CD4-positive, alpha-beta memory T cell (primary cell): ENCODE measurements around the gene ZNF512B. TPM values are rescaled to one million over a fixed set of nuclear protein-coding genes. Genes with fewer than 3 reads are reported as not detected.

Experiments
- CTCF ChIA-PET: fragments of 350-600 bp; sonication (Branson Sonifier 250); formaldehyde crosslinking; loops from one replicate; lab custom pipeline; 2021; ENCODE audit warnings: inconsistent platforms; ENCODE audit not compliant: partially characterized antibody; lab: Charles Lee
- POLR2A ChIA-PET: fragments of 350-600 bp; sonication (Branson Sonifier 250); formaldehyde crosslinking; loops from one replicate; lab custom pipeline; 2021; ENCODE audit not compliant: partially characterized antibody; lab: Charles Lee
- DNase-seq, 5 donors: peaks; one replicate each; pipeline versions ENCODE4 v3.0.0 to v3.0.0-alpha.2; 2020 to 2022; ENCODE audit warnings: mixed read lengths in 1 of 5
- H3K27ac ChIP-seq: one replicate; pipeline ENCODE4 v1.7.0; 2013; ENCODE audit warnings: low read depth, low read length
- H3K27me3 ChIP-seq: 2 replicates; pipeline ENCODE4 v1.7.0; 2013; ENCODE audit warnings: mild to moderate bottlenecking, low read length, moderate library complexity; ENCODE audit not compliant: insufficient read depth
- H3K36me3 ChIP-seq: 2 replicates; pipeline ENCODE4 v1.7.0; 2013; ENCODE audit warnings: mild to moderate bottlenecking, low read length, moderate library complexity; ENCODE audit not compliant: insufficient read depth
- H3K4me1 ChIP-seq: 2 replicates; pipeline ENCODE4 v1.7.0; 2013; ENCODE audit warnings: mild to moderate bottlenecking, low read length, moderate library complexity; ENCODE audit not compliant: insufficient read depth
- H3K4me3 ChIP-seq, 2 donors: one replicate each; pipeline ENCODE4 v1.7.0; 2013; ENCODE audit warnings: low read length in 2 of 2, mild to moderate bottlenecking in 1 of 2
- H3K9me3 ChIP-seq, 2 donors: one replicate each; pipeline ENCODE4 v1.7.0; 2013; ENCODE audit warnings: low read length in 2 of 2, control low read depth in 1 of 2; ENCODE audit not compliant: control insufficient read depth in 1 of 2
- H3K27ac Mint-ChIP-seq, 7 donors: one replicate each; pipeline ENCODE4 v1.8.0; 2020 to 2021; ENCODE audit warnings: mixed read lengths in 7 of 7, mild to moderate bottlenecking in 6 of 7, inconsistent platforms in 3 of 7, moderate library complexity in 3 of 7
- H3K27me3 Mint-ChIP-seq, 2 donors: one replicate each; pipeline ENCODE4 v1.8.0; 2020 to 2021; ENCODE audit warnings: mixed read lengths in 2 of 2
- H3K36me3 Mint-ChIP-seq, 2 donors: one replicate each; pipeline ENCODE4 v1.8.0; 2020 to 2021; ENCODE audit warnings: mixed read lengths in 2 of 2, inconsistent platforms in 1 of 2, mild to moderate bottlenecking in 1 of 2
- H3K4me1 Mint-ChIP-seq, 4 donors: one replicate each; pipeline ENCODE4 v1.8.0; 2020 to 2021; ENCODE audit warnings: mixed read lengths in 4 of 4, mild to moderate bottlenecking in 1 of 4
- H3K4me3 Mint-ChIP-seq, 8 donors: one replicate each; pipeline ENCODE4 v1.8.0; 2020 to 2021; ENCODE audit warnings: mixed read lengths in 8 of 8, mild to moderate bottlenecking in 7 of 8, moderate library complexity in 6 of 8, inconsistent platforms in 3 of 8
- H3K9me3 Mint-ChIP-seq, 8 donors: one replicate each; pipeline ENCODE4 v1.8.0; 2020 to 2021; ENCODE audit warnings: mixed read lengths in 8 of 8, mild to moderate bottlenecking in 5 of 8, inconsistent platforms in 3 of 8, moderate library complexity in 1 of 8
- intact Hi-C: fragments of 100-400 bp; cut with micrococcal nuclease; formaldehyde crosslinking; loops from one replicate; pipeline ENCODE4 v1.15.1; 2023
- polyA plus RNA-seq, 2 donors: library from polyadenylated mRNA; unstranded; fragments of 300-500 nt; fragmentation: Illumina TruSeq; gene quantifications; one replicate each; pipeline ENCODE4 v1.2.3, GENCODE V29; 2021
- total RNA-seq, 2 experiments: library from RNA; stranded (reverse); gene quantifications; one replicate each; pipeline ENCODE4 v1.2.3, GENCODE V29; 2021

Gene ZNF512B
- total and polyA plus RNA-seq, 4 experiments from 2014 or later: 0.20 to 22.0 (median 11.2) TPM

GRCh38 chr20:63951398-63952209 lies 18.1 kb downstream of the ZNF512B start:
- no peaks in the 10 kb centered on the region for H3K9me3 ChIP-seq
- POLR2A ChIA-PET: interaction anchor here (0.7 to 1.3 kb wide), 4 partner anchors 11 to 430 kb away, joined by 3 to 5 read pairs (median 4); partner anchors contain the start of genes PPDPF, PRPF6 and TPD52L2
- H3K4me1 ChIP-seq: peaks cover 60% of the 10 kb centered on the region
- no peaks in the 10 kb centered on the region for H3K27me3 ChIP-seq
- Mint-ChIP-seq H3K9me3 (peaks cover 0 to 2% (median 0%) of the 10 kb centered on the region in 8 donors), H3K4me1 (peaks cover 34 to 73% (median 52%) of the 10 kb centered on the region in 4 donors), H3K4me3 (no peak overlapping the region), H3K27me3 (no peaks in the 10 kb centered on the region), H3K27ac (peak overlapping the region in 3 of 7 donors; percentile 36 to 62 (median 46)), H3K36me3 (peaks cover 0 to 14% of the 10 kb centered on the region in 2 donors)
- DNase-seq: peak in 1 of 5 donors; percentile 30
- intact Hi-C loops: no loop called here
- no peak overlapping the region for H3K4me3 ChIP-seq
- H3K36me3 ChIP-seq: no peaks in the 10 kb centered on the region
- CTCF ChIA-PET: no interaction called here
- no peak overlapping the region for H3K27ac ChIP-seq

GRCh38 chr20:63950701-63951397 lies 18.9 kb downstream of the ZNF512B start:
- peak overlapping the region in 3 of 7 donors; percentile 25 to 99 (median 29) for H3K27ac Mint-ChIP-seq
- H3K27me3 Mint-ChIP-seq: no peaks in the 10 kb centered on the region
- Histone ChIP-seq H3K4me3 (no peak overlapping the region), H3K27me3 (no peaks in the 10 kb centered on the region), H3K4me1 (peaks cover 60% of the 10 kb centered on the region), H3K9me3 (no peaks in the 10 kb centered on the region), H3K27ac (no peak overlapping the region), H3K36me3 (no peaks in the 10 kb centered on the region)
- no peak overlapping the region for H3K4me3 Mint-ChIP-seq
- POLR2A ChIA-PET: interaction anchor here (0.7 to 1.3 kb wide), 3 partner anchors 10 to 430 kb away, joined by 3 to 5 read pairs (median 3); partner anchors contain the start of genes PPDPF and PRPF6
- H3K4me1 Mint-ChIP-seq: peaks cover 34 to 73% (median 51%) of the 10 kb centered on the region in 4 donors
- DNase-seq: peak in 1 of 5 donors; percentile 25
- intact Hi-C loops: no loop called here
- H3K9me3 Mint-ChIP-seq: peaks cover 0 to 2% (median 0%) of the 10 kb centered on the region in 8 donors
- CTCF ChIA-PET: no interaction called here
- peaks cover 0 to 14% of the 10 kb centered on the region in 2 donors for H3K36me3 Mint-ChIP-seq

DNA sequence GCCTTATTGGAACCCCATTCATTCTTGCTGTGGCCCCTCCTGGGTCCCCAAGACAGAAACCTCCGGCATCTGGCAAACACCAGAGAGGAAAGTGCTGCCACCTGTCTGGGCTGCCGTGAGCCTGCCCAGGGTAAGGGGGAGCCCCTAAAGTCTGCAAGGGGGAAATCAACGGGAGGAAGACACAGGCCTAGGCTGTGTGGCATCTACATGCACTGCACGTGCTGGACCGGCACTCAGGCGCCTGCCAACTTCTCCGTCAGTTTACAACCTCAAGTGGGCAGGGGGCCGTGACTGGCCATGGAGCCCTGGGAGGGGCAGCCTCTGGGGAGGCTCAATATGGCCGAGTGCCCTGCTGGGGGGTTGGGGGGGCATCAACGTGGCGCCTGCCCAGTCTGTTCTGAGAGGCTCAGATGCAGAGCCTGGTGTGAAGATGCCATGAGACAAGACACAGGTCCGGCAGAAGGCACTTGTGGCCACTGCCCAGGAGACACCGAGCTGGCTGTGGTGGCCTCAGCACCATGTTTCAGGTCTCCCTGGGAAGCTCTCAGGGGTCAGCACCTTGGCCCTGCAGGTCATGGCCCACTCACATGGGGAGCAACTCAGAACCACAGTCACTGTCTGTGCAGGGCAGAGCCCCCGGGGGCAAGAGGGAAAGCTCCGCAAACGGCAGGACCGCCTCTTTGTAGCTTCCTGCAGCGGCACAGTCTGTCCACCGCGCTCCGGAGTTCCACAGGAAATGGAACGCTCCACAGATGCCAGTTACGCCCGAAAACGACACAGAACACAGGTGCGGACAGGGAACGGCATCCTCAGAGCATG lies 21.9 kb downstream of the ZNF512B start:
- Histone ChIP-seq H3K9me3 (no peaks in the 10 kb centered on the region), H3K27me3 (no peaks in the 10 kb centered on the region), H3K36me3 (peaks cover 22% of the 10 kb centered on the region), H3K4me3 (peak overlapping the region; percentile 46 to 52), H3K27ac (peak overlapping the region; percentile 58), H3K4me1 (peaks cover 45% of the 10 kb centered on the region)
- Mint-ChIP-seq H3K9me3 (no peaks in the 10 kb centered on the region), H3K27ac (peak overlapping the region; percentile 91 to 99 (median 97)), H3K27me3 (no peaks in the 10 kb centered on the region), H3K36me3 (peaks cover 3 to 27% of the 10 kb centered on the region in 2 donors), H3K4me3 (peak overlapping the region; percentile 80 to 98 (median 90)), H3K4me1 (peaks cover 26 to 60% (median 37%) of the 10 kb centered on the region in 4 donors)
- DNase-seq: peak in 3 of 5 donors; percentile 36 to 50 (median 46)
- intact Hi-C loops: no loop called here
- ChIA-PET POLR2A (interaction anchor here (0.6 to 0.8 kb wide), 2 partner anchors 9 to 14 kb away, joined by 3 read pairs; no protein-coding TSS in a partner anchor), CTCF (no interaction called here)

DNA sequence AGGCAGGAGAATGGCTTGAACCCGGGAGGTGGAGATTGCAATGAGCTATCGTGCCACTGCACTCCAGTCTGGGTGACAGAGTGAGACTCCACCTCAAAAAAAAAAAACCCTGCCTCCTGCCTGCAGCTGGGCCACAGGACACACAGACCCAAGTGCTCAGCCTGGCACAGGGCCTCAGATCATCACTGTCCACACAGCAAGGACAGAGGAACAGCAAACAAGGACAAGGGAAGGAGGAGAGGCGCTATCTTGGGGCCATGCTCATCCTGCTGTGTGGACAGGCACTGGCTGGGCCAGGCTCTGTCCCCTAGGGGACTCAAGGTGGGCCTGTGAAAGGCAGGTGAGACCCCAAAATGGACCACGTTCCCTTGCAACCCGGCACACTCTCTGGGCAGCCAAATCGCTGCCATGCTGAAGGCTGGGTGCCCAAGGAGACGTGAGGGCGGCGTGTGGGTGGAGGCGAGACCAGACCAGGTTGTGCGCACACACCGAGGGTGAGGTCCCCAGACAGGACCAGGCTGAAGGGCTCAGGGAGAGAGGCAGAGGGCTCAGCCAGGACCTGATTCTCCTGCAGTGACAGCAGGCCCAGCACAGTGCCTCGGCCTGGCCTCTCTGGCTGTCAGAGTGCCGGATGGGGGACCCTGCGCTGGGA lies 22.6 kb downstream of the ZNF512B start:
- H3K27me3 ChIP-seq: no peaks in the 10 kb centered on the region
- no peak overlapping the region for H3K27ac ChIP-seq
- ChIA-PET POLR2A (interaction anchor here (0.6 to 0.9 kb wide), 2 partner anchors 9 to 15 kb away, joined by 3 read pairs; partner anchors contain the start of gene UCKL1), CTCF (no interaction called here)
- Mint-ChIP-seq H3K27ac (peak overlapping the region; percentile 1 to 99 (median 57)), H3K4me1 (peaks cover 27 to 60% (median 39%) of the 10 kb centered on the region in 4 donors), H3K27me3 (no peaks in the 10 kb centered on the region), H3K36me3 (peaks cover 3 to 29% of the 10 kb centered on the region in 2 donors), H3K4me3 (peak overlapping the region in 6 of 8 donors; percentile 66 to 98 (median 82)), H3K9me3 (peaks cover 0 to 2% (median 0%) of the 10 kb centered on the region in 8 donors)
- H3K4me3 ChIP-seq: no peak overlapping the region
- H3K9me3 ChIP-seq: no peaks in the 10 kb centered on the region
- DNase-seq: peak in 1 of 5 donors; percentile 24
- H3K36me3 ChIP-seq: peaks cover 25% of the 10 kb centered on the region
- intact Hi-C loops: no loop called here
- peaks cover 49% of the 10 kb centered on the region for H3K4me1 ChIP-seq

GRCh38 chr20:63945921-63946920 lies 23.5 kb downstream of the ZNF512B start:
- Mint-ChIP-seq H3K9me3 (peaks cover 0 to 2% (median 0%) of the 10 kb centered on the region in 8 donors), H3K27me3 (no peaks in the 10 kb centered on the region), H3K4me3 (peak overlapping the region in 1 of 8 donors; percentile 90), H3K27ac (peak overlapping the region in 4 of 7 donors; percentile 30 to 99 (median 64)), H3K4me1 (peaks cover 29 to 66% (median 44%) of the 10 kb centered on the region in 4 donors), H3K36me3 (peaks cover 7 to 32% of the 10 kb centered on the region in 2 donors)
- DNase-seq: peak in 1 of 5 donors; percentile 24
- H3K27me3 ChIP-seq: no peaks in the 10 kb centered on the region
- no peak overlapping the region for H3K4me3 ChIP-seq
- H3K27ac ChIP-seq: no peak overlapping the region
- CTCF ChIA-PET: no interaction called here
- H3K36me3 ChIP-seq: peaks cover 25% of the 10 kb centered on the region
- no peaks in the 10 kb centered on the region for H3K9me3 ChIP-seq
- H3K4me1 ChIP-seq: peaks cover 54% of the 10 kb centered on the region
- intact Hi-C loops: no loop called here
- POLR2A ChIA-PET: interaction anchor here (0.9 kb wide), 1 partner anchor 10 kb away, joined by 3 read pairs; the partner anchor contains the start of gene UCKL1
